Neural progenitor cell (in vitro differentiated cells): ENCODE results near the gene GDI1. TPM values are rescaled to one million over a fixed set of nuclear protein-coding genes. Genes with fewer than 3 reads are reported as not detected.

ENCODE experiments used
- DNase-seq: peaks from one replicate; pipeline ENCODE4 v3.0.0-alpha.2; 2016; ENCODE audit warnings: low spot score
- H2AFZ ChIP-seq: fragments of 200-600 bp; sonication (generic); replicated peaks from 2 replicates; pipeline ENCODE4 v1.6.1; 2016; ENCODE audit warnings: antibody characterized with exemption
- H3F3A ChIP-seq: fragments of 200-600 bp; sonication (generic); 2 replicates; pipeline ENCODE4 v1.6.1; 2016; ENCODE audit warnings: antibody characterized with exemption, low read depth
- H3K27ac ChIP-seq: fragments of 200-600 bp; sonication (generic); 2 replicates; pipeline ENCODE4 v1.5.1; 2016; ENCODE audit warnings: mild to moderate bottlenecking
- H3K27me3 ChIP-seq: fragments of 200-600 bp; sonication (generic); 2 replicates; pipeline ENCODE4 v1.6.1; 2016; ENCODE audit warnings: mild to moderate bottlenecking, moderate library complexity
- H3K36me3 ChIP-seq: fragments of 200-600 bp; sonication (generic); 2 replicates; pipeline ENCODE4 v1.5.1; 2016
- H3K4me1 ChIP-seq: fragments of 200-600 bp; sonication (generic); 2 replicates; pipeline ENCODE4 v1.6.1; 2016; ENCODE audit warnings: mixed run types
- H3K4me2 ChIP-seq: fragments of 200-600 bp; sonication (generic); 2 replicates; pipeline ENCODE4 v1.6.1; 2016
- H3K4me3 ChIP-seq: fragments of 200-600 bp; sonication (generic); 2 replicates; pipeline ENCODE4 v1.5.1; 2016
- H3K79me2 ChIP-seq: fragments of 200-600 bp; sonication (generic); 2 replicates; pipeline ENCODE4 v1.6.1; 2016; ENCODE audit warnings: low read depth
- H3K9ac ChIP-seq: fragments of 200-600 bp; sonication (generic); 2 replicates; pipeline ENCODE4 v1.6.1; 2016
- H3K9me3 ChIP-seq: fragments of 200-600 bp; sonication (generic); 2 replicates; pipeline ENCODE4 v1.5.1; 2016; ENCODE audit warnings: low read depth
- H4K20me1 ChIP-seq: fragments of 200-600 bp; sonication (generic); 2 replicates; pipeline ENCODE4 v1.6.1; 2016; ENCODE audit warnings: low read depth
- H3K27ac Mint-ChIP-seq: 3 replicates; pipeline ENCODE4 v1.8.0; 2021; ENCODE audit warnings: mixed read lengths
- H3K27me3 Mint-ChIP-seq: 2 replicates; pipeline ENCODE4 v1.8.0; 2022; ENCODE audit warnings: low read depth, mild to moderate bottlenecking, inconsistent platforms, moderate library complexity, mixed read lengths; ENCODE audit not compliant: insufficient read depth
- H3K36me3 Mint-ChIP-seq: 3 replicates; pipeline ENCODE4 v1.8.0; 2021; ENCODE audit warnings: mixed read lengths
- H3K4me1 Mint-ChIP-seq: 3 replicates; pipeline ENCODE4 v1.8.0; 2021; ENCODE audit warnings: mixed read lengths
- H3K4me3 Mint-ChIP-seq: 3 replicates; pipeline ENCODE4 v1.8.0; 2021; ENCODE audit warnings: mild to moderate bottlenecking, moderate library complexity, mixed read lengths
- H3K9me3 Mint-ChIP-seq: 3 replicates; pipeline ENCODE4 v1.8.0; 2020; ENCODE audit warnings: mixed read lengths
- EZH2 ChIP-seq: fragments of 200-600 bp; sonication (generic); IDR thresholded peaks from 2 replicates; pipeline ENCODE4 v1.6.1; 2017; ENCODE audit warnings: antibody characterized with exemption, mild to moderate bottlenecking, moderate library complexity
- EZH2phosphoT487 ChIP-seq: fragments of 200-600 bp; sonication (generic); IDR thresholded peaks from 2 replicates; pipeline ENCODE4 v1.6.1; 2017; ENCODE audit warnings: antibody characterized with exemption
- total RNA-seq: library from RNA; depleted of rRNA; stranded (reverse); fragments of >200 nt; gene quantifications from 2 replicates; pipeline ENCODE4 v1.2.3, GENCODE V29; 2015; ENCODE audit warnings: low replicate concordance
- TF ChIP-seq, protein P1 (sequence below): fragments of 200-600 bp; sonication (generic); IDR thresholded peaks from 2 replicates; pipeline ENCODE4 v1.5.1; 2017; ENCODE audit warnings: antibody characterized with exemption, mild to moderate bottlenecking

GDI1 gene
- total RNA-seq, 1 donor from 2014 or later: 119 TPM

DNA sequence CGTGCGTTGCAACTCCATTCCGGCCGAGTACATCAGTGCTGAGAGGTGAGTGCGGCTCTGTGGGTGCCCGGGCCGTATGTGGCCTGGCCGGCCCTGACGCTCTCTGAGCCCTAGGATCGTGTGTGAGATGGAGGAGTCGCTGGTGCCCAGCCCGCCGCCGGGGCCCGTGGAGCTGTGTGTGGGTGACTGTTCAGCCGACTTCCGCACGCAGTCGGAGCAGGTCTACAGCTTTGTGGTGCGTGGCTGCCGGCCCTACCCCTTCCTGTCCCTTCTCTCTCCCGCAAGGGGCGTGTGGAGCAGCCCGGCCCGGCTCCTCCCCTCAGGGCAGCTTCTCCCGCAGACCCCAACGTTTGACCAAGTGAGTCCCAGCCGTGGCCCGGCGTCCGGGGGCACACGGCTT, 29.1 kb downstream of the GDI1 start:
- no peak overlapping the region for H3K27ac ChIP-seq

DNA sequence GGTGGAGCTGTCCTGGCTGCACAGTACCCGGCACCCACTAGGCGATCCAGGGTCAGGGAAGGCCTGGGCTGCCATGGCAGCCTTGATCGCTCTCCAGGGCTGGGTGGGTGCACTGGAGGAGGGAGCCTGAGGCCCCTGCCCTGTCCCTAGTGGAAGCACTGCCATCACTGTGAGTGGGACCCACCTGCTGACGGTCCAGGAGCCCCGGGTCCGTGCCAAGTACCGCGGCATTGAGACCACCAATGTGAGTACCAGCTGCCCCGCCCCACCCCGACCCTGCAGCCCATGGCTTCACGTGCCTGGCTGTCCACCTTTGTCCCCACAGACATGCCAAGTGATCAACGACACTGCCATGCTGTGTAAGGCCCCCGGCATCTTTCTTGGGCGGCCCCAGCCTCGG, 30.0 kb downstream of the GDI1 start:
- DNase-seq: no peak
- H3K4me3 ChIP-seq: no peak overlapping the region
- H3K27me3 Mint-ChIP-seq: no peaks in the 10 kb centered on the region
- H3F3A ChIP-seq: no peaks in the 10 kb centered on the region
- H3K36me3 Mint-ChIP-seq: peaks cover 6% of the 10 kb centered on the region
- peaks cover 12% of the 10 kb centered on the region for H3K9me3 Mint-ChIP-seq
- H4K20me1 ChIP-seq: no peaks in the 10 kb centered on the region
- H3K27ac ChIP-seq: no peak overlapping the region
- no peaks in the 10 kb centered on the region for H3K4me1 Mint-ChIP-seq
- H3K4me2 ChIP-seq: no peak overlapping the region
- no peaks in the 10 kb centered on the region for H3K79me2 ChIP-seq
- H2AFZ ChIP-seq: no peak overlapping the region
- H3K9ac ChIP-seq: no peak overlapping the region
- no peaks in the 10 kb centered on the region for H3K27me3 ChIP-seq
- TF ChIP-seq EZH2: no peak
- no peak for TF ChIP-seq EZH2phosphoT487
- TF ChIP-seq, protein P1, sequence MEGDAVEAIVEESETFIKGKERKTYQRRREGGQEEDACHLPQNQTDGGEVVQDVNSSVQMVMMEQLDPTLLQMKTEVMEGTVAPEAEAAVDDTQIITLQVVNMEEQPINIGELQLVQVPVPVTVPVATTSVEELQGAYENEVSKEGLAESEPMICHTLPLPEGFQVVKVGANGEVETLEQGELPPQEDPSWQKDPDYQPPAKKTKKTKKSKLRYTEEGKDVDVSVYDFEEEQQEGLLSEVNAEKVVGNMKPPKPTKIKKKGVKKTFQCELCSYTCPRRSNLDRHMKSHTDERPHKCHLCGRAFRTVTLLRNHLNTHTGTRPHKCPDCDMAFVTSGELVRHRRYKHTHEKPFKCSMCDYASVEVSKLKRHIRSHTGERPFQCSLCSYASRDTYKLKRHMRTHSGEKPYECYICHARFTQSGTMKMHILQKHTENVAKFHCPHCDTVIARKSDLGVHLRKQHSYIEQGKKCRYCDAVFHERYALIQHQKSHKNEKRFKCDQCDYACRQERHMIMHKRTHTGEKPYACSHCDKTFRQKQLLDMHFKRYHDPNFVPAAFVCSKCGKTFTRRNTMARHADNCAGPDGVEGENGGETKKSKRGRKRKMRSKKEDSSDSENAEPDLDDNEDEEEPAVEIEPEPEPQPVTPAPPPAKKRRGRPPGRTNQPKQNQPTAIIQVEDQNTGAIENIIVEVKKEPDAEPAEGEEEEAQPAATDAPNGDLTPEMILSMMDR: no peak
- H3K4me3 Mint-ChIP-seq: no peak overlapping the region
- H3K4me1 ChIP-seq: no peaks in the 10 kb centered on the region
- H3K27ac Mint-ChIP-seq: no peak overlapping the region
- H3K9me3 ChIP-seq: no peaks in the 10 kb centered on the region
- no peaks in the 10 kb centered on the region for H3K36me3 ChIP-seq

More for the DNA sequence above, 29.1 kb downstream of the GDI1 start:
- Histone ChIP-seq H3K4me3 (no peak overlapping the region), H3K79me2 (no peaks in the 10 kb centered on the region), H3K9me3 (no peaks in the 10 kb centered on the region), H4K20me1 (no peaks in the 10 kb centered on the region), H3K4me2 (no peak overlapping the region), H3K27me3 (no peaks in the 10 kb centered on the region), H2AFZ (no peak overlapping the region), H3K9ac (no peak overlapping the region), H3F3A (no peaks in the 10 kb centered on the region), H3K36me3 (no peaks in the 10 kb centered on the region), H3K4me1 (no peaks in the 10 kb centered on the region)
- TF ChIP-seq, protein P1: no peak
- TF ChIP-seq EZH2phosphoT487 (no peak), EZH2 (no peak)
- H3K9me3 Mint-ChIP-seq: peaks cover 14% of the 10 kb centered on the region
- no peak overlapping the region for H3K27ac Mint-ChIP-seq
- H3K4me3 Mint-ChIP-seq: no peak overlapping the region
- H3K27me3 Mint-ChIP-seq: peaks cover 3% of the 10 kb centered on the region
- no peak for DNase-seq
- no peaks in the 10 kb centered on the region for H3K4me1 Mint-ChIP-seq
- peaks cover 7% of the 10 kb centered on the region for H3K36me3 Mint-ChIP-seq

DNA sequence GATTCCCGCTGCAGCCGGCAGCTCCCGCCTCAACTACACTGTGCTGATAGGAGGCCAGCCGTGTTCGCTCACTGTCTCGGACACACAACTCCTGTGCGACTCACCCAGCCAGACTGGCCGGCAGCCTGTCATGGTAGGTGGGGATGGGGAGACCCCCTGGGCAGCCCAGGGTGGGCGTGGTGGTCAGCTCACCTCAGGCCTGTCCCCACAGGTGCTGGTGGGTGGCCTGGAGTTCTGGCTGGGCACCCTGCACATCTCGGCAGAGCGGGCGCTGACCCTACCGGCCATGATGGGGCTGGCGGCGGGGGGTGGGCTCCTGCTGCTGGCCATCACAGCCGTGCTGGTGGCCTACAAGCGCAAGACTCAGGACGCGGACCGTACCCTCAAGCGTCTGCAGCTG, 30.6 kb downstream of the GDI1 start:
- peaks cover 11% of the 10 kb centered on the region for H3K9me3 Mint-ChIP-seq
- H3K4me2 ChIP-seq: no peak overlapping the region

More for the DNA sequence above, 30.6 kb downstream of the GDI1 start:
- Histone ChIP-seq H3K4me1 (no peaks in the 10 kb centered on the region), H3K27me3 (no peaks in the 10 kb centered on the region), H3K9me3 (no peaks in the 10 kb centered on the region), H3K79me2 (no peaks in the 10 kb centered on the region), H3K27ac (no peak overlapping the region), H3K9ac (no peak overlapping the region), H4K20me1 (no peaks in the 10 kb centered on the region), H3K4me3 (no peak overlapping the region), H2AFZ (no peak overlapping the region), H3F3A (no peaks in the 10 kb centered on the region), H3K36me3 (no peaks in the 10 kb centered on the region)
- TF ChIP-seq EZH2 (no peak), EZH2phosphoT487 (no peak)
- TF ChIP-seq, protein P1: no peak
- H3K4me1 Mint-ChIP-seq: no peaks in the 10 kb centered on the region
- H3K4me3 Mint-ChIP-seq: no peak overlapping the region
- no peaks in the 10 kb centered on the region for H3K27me3 Mint-ChIP-seq
- peaks cover 6% of the 10 kb centered on the region for H3K36me3 Mint-ChIP-seq
- H3K27ac Mint-ChIP-seq: no peak overlapping the region
- DNase-seq: no peak
